Muscle of arm (tissue), 12 donors: ENCODE results near the gene CDK18. TPM values are rescaled to one million over a fixed set of nuclear protein-coding genes. Genes with fewer than 3 reads are reported as not detected.

Source experiments
- DNase-seq: peaks from one replicate; pipeline ENCODE4 v3.0.0-alpha.2; 2013
- polyA plus RNA-seq, 12 donors: library from polyadenylated mRNA; unstranded; fragments of 120-200 nt; gene quantifications; one replicate each; pipeline ENCODE4 v1.2.1, GENCODE V29; 2013; ENCODE audit not compliant: insufficient read length in 12 of 12

Gene CDK18
- polyA plus RNA-seq, 12 donors: 5.2 to 14.5 (median 8.0) TPM; not detected in 1

DNA sequence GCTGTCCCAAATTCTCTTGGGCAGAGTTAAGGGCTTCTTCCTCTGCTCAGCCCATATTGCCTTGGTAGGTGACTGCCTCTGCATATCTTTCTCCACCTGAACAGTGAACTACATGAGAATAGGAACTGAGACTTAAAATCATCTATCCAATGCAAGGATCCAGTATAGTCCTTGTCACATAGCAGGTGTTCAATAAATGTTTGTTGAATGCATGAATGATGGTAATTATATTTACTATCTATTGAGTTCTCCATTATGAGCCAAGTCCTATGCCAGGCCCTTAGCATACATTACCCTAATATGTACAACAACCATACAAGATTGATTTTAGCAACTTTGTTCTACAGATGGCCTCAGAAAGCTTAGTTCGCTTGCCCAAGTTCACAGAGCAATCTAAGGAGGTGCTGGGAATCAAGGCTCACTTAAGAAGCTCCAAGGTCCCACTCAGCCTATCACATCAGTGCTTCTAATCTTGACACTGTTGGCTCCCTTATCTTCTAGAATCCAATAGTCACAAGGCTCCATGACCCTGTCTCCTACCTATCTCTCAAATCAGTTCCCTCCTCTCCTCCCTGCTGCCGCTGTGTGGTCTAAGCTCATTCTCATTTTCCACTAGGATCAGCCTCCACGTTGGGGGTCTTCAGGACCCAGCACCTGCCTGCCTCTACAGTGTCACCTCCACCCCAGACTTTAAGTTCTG, 2.2 kb upstream of the CDK18 start:
- DNase-seq: no peak

DNA sequence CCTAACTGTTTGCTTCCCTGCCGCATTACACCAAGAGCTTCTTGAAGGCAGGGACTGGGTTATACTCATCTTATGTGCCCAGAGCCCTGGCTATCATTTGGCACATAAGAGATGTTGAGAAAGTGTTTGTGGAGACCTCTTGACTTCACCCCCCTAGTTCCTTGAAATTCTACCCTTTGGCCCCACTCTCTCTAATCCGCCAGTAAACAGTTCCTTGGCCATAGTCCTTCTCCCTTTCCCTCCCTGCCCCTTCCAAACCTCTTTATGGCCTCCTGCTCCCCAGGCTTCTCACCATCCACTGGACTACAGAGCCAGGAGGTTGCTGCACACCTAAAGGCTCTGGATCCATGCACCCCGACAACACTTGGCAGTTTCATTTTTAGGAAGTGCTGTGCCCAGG, 1.5 kb upstream of the CDK18 start:
- DNase-seq: no peak

DNA sequence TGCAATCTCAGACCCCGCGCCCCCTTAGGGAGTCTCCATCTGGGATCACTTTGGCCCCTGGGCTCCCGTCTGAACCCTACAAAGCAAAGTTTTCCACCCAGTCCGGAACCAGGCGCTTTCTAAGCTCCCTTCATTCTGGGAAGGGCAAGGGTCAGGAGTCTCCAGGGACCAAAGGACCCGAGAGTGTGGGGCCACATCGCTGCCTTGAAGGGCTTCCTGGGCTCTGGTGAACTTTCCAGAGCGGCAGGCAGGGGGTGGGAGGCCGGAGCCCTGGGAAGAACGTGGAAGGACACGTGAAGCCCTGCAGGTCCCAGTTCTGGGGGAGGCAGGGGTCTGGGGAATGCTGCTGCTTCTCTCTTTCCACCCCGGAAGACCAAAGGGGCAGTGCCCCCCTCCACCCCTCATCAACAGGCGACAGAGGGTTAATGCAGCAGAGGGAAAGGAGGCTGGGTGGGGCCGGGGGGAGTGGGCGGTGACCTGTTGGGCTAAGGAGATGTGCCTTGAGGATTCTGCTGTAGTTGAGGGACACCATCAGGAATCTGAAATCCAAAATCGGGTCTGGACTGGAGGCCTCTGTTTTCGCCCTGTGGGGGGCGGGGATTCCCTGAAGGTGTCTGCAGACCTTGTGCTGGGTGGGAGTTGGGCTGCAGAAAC, 734 bp downstream of the CDK18 start:
- DNase-seq: no peak

DNA sequence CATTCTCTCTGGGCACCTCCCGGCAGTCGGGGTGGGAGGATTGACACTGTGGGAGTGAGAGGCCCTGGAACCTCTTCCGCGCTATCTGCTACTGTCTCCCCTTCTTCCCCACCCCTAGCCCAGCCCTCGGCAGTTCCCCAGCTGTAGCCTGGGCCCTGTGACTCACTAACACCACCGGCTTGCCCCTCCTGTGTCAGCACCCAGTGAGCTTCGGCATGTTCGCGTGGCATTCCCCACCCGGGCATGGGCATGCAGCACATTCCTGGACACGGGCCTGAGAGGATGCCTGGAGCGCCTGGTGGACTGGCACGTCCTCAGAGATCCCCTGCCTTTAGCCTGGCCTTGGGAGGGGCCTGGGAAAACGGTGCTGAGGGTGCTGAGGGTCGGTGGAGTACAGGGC, 1.3 kb downstream of the CDK18 start:
- no peak for DNase-seq

DNA sequence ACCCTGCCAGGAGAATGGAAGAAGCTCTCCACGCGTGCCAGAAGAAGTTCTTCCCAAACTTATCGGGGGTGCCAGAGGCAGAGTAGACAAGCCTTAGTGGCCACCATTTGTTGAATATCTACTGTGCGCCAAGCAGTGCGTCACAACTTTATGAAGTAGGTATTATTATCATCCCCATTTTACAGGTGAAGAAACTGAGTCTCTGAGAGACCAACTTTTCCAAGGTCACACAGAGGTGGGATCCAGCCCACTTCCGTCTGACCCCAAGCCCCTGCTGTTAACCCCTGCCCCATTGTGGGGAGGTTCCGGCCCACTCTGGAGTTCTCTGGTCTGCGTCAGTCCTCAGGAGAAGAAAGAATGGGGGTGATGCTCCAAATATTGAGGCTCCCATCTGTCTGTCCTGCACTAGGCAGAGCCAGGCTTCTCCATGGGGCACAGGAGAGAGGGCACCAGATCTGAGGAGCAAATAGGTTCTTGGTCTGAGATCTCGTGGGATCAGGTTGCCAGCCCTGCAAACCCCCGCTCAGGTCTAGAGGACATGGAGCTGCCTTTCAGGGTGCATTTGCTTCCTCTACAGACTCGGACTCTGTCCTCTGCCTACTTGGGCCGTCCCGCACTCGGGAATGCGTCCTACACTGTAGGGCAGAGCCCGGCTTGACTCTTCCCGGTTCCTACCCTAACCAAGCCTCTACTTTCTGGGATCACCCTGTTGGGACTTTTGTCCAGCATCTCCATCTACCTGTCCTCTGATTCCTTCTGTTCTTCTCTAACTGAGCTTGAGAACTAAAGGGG, 2.1 kb downstream of the CDK18 start:
- DNase-seq: no peak

DNA sequence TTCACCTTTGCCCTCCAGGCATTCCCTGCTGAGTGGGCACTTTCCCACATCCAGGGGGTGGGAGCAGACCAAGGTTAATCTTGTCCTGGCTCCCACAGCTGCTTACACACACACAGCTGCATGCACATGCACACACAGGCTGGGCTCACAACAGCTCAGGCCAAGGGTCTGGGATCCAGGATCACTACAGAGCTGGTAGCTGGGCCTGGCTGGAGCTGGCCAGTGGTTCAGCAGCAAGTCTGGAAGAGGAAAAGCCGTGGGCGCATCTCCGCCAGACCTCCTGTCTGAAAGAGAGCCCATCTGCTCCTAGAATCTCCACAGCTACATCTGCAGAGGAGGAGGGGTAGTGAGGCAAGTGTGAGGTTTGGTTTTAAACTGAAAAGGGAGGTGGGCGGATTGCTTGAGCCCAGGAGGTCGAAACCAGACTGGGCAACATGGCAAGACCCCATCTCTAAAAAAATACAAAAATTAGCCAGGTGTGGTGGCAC, 3.8 kb downstream of the CDK18 start:
- no peak for DNase-seq

DNA sequence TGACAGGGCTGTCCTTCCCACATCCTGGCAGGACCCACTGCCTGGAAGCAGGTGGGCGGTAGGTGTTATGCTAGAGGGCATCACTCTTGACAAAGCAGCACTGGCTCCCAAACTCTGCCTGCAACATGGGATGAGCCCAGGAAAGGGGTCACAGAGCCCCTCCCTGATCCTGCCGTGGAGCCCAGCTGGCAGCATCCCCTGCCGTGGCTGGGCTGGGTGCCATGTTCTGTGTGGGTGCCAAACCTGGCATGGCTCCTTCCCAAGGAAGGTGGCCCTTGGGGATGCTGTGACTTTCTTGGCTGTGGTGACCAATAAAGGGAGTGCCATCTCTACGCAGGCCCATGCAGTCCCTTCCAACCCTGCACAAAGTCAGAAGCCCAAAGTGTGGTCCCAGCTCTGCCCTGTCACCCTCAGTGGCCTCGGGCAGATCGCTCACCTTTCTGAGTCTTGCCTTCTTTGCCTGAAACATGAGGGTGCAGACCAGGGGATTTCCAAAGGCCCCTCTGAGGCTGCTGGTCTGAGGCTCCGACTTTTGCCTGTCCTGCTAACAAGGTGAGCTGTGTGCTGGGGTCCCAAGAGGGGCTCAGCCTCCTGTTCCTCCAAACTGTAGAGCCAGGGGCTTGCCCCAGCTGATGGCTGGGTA, 6.0 kb downstream of the CDK18 start:
- no peak for DNase-seq

DNA sequence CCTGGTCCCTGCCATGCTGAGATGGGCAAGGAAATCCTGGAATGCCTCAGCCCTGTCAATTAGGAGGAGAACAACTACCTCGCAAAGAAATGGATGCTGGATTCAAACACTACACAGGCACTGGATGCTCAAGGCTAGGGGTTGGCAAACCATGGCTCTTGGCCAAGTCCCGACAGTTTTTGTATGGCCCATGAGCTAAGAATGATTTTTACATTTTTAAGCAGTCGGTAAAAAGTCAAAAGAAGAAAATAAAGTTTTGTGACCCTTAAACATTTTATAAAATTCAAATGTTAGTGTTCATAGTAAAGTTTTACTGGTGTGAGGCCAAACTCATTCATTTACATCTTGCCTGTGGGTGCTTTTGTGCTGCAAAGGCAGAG, 6.5 kb downstream of the CDK18 start:
- DNase-seq: no peak

DNA sequence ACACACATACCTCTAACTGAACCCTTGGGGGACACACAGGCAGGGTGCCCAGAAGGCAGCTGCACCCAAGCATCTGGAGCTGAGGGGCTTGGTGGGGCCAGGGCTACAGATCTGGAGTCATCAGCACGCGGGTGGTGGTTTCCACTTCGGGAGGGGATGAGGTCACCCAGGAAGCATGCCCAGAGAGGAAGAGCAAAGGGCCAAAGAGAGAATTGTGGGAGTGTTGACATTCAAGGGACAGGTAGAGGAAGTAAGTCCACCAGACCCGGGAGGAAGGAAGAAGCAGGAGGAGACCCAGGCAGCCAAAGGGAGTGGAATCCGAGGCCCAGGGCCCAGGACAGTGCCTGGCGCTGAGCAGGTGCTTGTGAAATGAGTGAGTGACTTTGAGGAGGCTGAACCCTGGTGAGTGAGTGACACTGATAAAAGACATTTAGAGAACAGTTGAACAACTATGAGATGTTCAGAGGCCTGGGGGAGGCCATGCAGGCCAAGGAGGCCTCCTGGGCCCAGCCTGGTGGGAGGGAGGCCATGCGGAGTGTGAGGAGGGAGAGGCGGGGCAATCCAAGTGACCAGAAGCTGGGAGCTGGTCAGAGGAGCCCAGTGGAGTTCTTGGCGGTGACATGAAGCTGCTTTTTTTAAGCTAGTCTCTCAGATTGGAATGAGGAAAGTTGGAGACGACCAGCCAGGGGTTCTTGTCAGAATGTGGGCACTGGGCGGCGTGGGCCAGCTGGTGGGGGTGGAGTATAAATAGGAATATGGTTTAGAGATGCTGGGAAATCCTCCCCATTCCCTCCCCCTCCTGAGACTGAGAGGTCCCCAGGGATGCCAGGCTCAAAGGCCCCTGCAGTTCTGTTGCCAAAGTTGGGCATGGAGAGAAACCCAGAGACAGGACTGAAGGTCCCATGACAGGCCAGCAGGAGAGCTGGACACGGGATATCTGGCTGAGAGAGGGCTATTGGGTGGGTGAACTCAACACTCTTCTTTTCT, 7.9 kb downstream of the CDK18 start:
- DNase-seq: no peak

DNA sequence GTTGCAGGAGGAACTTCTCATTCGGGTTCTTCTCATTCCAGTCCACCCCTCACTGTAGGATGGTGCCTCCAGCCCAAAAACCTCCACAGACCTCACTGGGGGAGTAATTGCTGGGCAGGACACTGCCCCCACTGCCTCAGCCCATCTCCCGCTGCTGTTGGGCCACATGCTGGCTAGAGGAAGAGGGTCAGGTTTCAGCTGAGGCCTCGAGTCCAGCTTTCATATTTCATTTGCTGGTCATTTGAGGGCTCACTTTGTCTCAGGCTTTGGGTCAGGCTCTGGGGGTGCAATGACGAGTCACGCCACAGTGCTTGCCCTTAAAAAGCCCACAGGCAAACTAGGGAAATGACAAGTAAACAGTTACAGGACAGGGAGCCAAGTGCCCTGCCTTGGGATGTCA, 9.3 kb downstream of the CDK18 start:
- DNase-seq: no peak

DNA sequence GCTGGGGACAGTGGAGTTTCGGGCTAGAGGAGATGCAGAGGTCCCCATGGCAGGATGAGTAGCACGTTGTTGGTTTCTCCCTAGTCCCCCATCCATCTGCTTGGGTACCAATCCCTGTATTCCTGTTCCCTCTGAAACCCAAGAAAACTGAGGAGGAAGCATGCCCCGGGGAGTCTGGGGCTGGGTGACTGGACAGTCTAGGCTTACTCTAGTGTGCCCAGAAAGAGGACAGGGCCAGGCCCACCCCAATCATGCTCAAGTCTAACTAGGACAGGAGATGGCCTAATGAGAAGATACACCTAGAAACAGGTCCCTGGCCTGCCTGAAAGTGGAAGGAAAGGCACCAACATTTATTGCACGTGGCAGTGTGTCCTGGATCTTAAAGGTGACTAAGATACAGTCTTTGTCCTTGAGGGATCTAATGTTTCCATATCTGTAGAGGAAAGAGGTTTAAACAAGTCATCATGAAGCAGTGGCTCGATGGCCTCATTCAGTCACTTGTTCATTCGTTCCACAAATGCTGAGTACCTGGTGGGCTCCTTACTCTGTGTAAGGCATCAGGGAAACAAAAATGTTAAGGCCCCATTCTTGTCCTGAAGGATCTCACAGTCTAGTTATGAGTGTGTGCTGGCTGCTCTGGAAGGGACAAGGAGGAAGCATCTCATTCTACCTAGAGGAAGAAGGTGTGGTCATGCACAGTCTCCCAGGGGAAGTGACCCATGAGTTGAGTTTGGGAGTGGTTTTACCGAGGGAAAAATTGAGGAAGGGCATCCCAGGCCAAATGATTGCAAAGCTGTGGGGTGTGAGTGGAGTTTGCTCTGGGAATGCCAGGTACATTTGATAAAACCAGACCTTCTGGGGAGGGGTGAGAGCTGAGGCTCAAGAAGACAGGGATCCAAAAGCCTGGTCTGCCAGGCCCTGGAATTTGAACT, 10.0 kb downstream of the CDK18 start:
- no peak for DNase-seq

DNA sequence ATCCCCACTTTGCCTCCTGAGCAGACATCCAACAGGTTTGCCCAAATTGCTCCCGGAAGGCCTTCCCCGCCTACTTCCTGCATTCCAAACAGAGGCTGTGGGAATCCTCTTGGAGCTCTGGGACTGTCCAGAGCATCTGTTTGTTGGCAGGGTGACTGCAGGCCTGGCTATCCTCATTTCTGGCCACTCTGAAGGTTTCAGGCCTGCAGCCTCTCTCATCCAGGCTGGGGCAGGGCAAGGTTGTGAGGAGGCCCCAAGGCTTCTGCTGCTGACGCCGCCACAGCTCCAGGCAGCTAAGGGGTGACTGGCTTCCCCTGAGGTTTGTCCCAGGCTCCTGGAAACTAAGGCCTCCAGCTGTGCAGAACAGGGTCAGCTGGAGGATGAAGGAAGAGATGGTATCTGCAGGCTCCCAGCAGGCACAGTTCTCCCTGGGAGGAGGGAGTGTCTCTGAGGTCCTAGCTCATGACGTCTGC, 11.3 kb downstream of the CDK18 start:
- no peak for DNase-seq

DNA sequence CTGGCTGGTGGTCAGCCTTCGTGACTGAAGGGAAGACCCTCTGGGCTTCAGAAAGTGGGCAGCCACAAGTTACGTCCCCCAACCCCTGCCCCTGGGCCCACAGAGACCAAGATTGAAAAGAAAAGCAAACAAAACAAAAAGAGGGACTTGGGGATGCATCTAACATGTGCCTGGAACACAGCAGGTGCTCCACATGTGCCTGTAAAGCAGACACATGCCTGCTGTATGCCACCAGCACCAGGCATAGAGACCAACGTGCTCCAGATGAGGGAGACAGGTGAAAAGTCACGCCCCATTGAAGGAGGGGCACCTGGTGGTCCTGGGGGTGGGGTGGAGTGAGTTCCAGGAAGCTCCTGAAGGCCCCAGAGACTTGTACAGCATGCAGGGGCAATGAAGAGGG, 11.9 kb downstream of the CDK18 start:
- DNase-seq: no peak

DNA sequence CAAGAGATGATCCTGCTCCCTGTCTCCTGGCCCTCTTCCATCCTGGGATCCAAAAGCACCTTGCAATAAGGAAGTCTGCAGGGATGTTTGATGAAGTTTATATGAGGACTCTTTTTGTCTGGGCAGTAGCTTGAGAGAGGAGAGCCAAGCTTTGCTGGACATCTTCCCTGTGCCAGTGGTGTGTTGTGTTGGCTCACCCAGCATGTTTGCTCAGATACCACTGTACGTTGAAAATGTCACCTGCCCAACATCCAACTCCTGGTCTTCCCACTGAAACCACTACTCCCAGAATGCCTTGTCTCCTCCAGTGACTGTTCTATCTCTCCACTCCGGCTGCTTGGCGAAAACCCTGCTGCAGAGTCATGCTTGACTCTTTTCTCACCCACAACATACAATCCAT, 12.8 kb downstream of the CDK18 start:
- DNase-seq: no peak

DNA sequence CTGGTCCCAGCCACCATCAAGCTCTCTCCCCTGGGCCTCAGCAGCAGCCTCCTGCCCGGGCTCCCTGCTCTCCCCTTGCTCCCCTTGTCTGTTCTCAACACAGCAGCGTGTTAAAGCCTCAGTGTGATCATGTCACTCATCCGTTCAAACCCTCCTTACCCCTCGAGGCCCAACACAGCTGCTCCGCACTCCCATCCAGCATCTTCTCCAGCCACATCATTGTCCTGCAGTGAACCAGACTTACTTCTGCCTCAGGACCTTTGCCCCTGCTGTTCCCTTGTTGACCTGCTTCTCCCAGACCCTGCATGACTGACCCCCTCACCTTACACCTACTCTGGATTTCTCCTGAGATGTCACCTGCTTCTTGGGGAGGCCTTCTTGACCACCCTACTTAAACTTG, 13.3 kb downstream of the CDK18 start:
- no peak for DNase-seq

DNA sequence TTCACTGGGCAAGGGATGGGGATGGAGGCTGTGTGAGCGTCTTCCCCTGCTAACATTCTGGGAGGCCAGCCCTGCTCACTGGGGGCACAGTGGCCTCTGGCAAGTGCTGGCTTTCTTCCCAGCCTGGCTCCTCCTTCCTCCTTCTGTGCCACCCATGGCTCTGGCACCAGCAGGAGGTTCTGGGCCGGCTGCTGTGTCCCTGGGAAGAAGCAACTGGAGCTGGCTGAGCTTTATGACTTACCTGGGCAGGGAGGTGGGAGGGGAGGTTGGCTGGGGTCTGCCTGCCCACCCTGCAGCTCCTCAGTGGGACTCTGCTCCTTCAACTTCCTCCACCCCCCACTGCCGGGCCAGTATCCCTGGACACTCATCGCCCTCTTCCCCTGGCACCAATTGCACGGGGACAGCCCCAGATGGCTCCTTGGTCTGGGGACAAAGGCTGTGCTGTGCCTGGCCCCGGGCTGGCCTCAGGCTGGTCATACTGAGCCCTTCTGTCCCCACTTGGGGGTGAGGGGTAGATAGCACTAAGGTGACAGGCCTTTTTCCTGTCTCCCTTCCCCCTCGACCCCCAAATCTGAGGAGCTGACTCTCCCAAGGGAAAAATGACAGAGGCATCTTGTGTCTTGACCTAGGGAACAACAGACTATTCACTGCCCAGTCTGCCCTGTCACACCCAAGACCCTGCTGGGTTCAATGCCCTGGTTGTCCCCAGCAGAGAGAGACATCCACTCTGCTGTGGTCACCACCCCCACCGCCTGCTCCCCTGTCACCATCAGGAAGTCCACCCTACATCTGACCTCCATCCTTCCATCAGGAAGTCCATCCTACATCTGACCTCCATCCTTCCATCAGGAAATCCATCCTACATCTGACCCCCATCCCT, 14.4 kb downstream of the CDK18 start:
- DNase-seq: no peak

DNA sequence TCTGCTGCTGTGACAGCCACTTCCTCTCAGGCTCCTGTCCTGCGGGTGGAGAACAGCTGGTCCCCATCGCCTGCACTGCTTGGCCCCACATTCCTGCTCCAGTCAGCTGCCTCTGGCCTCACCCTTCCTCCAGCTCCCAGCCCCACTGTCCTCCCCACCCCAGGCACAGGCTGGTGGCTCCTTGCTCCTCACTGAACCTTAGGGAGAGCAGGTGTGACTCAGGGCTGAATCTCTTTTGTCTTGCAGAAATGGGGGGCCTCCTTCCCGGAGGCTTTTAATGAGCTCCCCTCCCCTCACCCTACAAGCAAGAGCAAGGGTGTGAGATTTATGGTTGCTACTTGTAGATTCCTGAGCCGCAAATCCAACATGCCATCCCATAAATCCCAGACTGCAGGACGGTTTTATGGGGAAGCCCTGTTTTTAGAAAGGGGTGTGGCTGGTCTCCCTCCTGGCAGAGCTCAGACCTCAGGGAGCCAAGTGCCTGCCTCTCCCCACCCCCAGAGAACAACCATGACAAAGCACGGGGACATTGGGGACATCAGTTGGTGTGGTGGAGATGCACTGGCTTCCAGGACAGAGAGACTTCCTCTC, 15.2 kb downstream of the CDK18 start:
- DNase-seq: no peak

DNA sequence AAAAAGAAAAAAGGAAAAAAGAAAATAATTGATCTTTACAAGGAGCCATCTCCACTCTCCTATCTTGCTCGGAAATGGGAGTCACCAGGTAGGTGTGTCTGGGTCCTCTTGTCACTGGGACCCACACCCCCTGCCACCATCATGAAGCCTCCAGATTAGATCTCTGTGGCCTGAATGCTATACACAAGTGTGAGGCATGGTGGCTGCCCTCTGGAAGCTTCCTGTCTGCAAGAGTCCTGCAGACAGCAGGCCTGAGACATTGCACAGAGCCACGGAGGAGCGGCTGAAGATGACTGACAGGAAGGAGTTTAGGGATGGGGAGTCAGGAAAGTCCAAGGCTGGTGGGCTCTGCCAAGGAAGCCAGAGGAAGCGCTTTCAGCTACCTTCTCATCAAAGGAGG, 16.2 kb downstream of the CDK18 start:
- no peak for DNase-seq
